Measurements from ENCODE around the gene LRP2BP. TPM values are rescaled to one million over a fixed set of nuclear protein-coding genes. Genes with fewer than 3 reads are reported as not detected.

LRP2BP gene
- polyA plus RNA-seq, 1 donor from 2014 or later, result 1.1 TPM

DNA sequence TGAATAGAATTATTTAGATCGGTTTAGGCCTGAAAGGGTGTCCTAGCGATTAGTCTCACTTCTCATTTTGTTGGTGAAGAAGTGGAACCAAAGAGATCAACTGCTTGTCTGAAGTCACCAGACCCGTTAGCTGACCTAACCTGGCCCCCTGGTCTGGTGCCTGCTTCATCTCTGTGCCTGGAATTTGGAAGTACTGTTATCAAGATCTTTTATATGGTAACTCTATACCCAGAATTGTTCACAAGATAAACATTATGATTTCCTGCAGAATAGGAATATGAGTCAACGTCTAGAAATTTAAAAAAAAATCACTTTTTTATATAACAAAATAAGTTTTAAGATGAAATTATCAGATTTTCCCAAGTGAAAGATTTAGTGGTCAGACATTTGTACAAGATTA, 37.2 kb downstream of the LRP2BP start:
- TF ChIP-seq EP300 (conservative IDR thresholded peaks at IDR 0.05; ENCODE audit: poor library complexity, severe bottlenecking), result no peak
- TF ChIP-seq SMC3 (conservative IDR thresholded peaks at IDR 0.05; ENCODE audit: poor library complexity), result no peak
- TF ChIP-seq, protein P1, sequence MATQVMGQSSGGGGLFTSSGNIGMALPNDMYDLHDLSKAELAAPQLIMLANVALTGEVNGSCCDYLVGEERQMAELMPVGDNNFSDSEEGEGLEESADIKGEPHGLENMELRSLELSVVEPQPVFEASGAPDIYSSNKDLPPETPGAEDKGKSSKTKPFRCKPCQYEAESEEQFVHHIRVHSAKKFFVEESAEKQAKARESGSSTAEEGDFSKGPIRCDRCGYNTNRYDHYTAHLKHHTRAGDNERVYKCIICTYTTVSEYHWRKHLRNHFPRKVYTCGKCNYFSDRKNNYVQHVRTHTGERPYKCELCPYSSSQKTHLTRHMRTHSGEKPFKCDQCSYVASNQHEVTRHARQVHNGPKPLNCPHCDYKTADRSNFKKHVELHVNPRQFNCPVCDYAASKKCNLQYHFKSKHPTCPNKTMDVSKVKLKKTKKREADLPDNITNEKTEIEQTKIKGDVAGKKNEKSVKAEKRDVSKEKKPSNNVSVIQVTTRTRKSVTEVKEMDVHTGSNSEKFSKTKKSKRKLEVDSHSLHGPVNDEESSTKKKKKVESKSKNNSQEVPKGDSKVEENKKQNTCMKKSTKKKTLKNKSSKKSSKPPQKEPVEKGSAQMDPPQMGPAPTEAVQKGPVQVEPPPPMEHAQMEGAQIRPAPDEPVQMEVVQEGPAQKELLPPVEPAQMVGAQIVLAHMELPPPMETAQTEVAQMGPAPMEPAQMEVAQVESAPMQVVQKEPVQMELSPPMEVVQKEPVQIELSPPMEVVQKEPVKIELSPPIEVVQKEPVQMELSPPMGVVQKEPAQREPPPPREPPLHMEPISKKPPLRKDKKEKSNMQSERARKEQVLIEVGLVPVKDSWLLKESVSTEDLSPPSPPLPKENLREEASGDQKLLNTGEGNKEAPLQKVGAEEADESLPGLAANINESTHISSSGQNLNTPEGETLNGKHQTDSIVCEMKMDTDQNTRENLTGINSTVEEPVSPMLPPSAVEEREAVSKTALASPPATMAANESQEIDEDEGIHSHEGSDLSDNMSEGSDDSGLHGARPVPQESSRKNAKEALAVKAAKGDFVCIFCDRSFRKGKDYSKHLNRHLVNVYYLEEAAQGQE (IDR thresholded peaks at IDR 0.05; ENCODE audit: borderline replicate concordance), result no peak
- no peak for TF ChIP-seq EZH2 (IDR thresholded peaks at IDR 0.05; ENCODE audit: borderline replicate concordance, insufficient read depth, low read length, poor library complexity, severe bottlenecking)
- no peak for TF ChIP-seq TAF1 (IDR thresholded peaks at IDR 0.05; ENCODE audit: low read depth)
- TF ChIP-seq MXI1 (conservative IDR thresholded peaks at IDR 0.05; ENCODE audit: poor library complexity, severe bottlenecking), result no peak
- TF ChIP-seq RAD21 (conservative IDR thresholded peaks at IDR 0.05), result no peak
- no peak for TF ChIP-seq POLR2AphosphoS5 (IDR thresholded peaks at IDR 0.05)
- TF ChIP-seq, protein P2, sequence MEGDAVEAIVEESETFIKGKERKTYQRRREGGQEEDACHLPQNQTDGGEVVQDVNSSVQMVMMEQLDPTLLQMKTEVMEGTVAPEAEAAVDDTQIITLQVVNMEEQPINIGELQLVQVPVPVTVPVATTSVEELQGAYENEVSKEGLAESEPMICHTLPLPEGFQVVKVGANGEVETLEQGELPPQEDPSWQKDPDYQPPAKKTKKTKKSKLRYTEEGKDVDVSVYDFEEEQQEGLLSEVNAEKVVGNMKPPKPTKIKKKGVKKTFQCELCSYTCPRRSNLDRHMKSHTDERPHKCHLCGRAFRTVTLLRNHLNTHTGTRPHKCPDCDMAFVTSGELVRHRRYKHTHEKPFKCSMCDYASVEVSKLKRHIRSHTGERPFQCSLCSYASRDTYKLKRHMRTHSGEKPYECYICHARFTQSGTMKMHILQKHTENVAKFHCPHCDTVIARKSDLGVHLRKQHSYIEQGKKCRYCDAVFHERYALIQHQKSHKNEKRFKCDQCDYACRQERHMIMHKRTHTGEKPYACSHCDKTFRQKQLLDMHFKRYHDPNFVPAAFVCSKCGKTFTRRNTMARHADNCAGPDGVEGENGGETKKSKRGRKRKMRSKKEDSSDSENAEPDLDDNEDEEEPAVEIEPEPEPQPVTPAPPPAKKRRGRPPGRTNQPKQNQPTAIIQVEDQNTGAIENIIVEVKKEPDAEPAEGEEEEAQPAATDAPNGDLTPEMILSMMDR (IDR thresholded peaks at IDR 0.05; ENCODE audit: poor library complexity, severe bottlenecking), result no peak
- H3K9ac ChIP-seq (ENCODE audit: low read length), result no peak overlapping the region
- H3K9me3 ChIP-seq (ENCODE audit: low read length), result no peaks in the 10 kb centered on the region
- H3F3A ChIP-seq (ENCODE audit: insufficient read depth, low read length, poor library complexity, severe bottlenecking), result no peaks in the 10 kb centered on the region
- no peak overlapping the region for H3K27ac ChIP-seq (ENCODE audit: low read length)
- no peak overlapping the region for H3K4me2 ChIP-seq (ENCODE audit: low read length)
- no peaks in the 10 kb centered on the region for H3K79me2 ChIP-seq (replicated peaks; ENCODE audit: insufficient read depth, low read length)
- no peaks in the 10 kb centered on the region for H4K20me1 ChIP-seq (ENCODE audit: insufficient read depth)
- no peak overlapping the region for H2AFZ ChIP-seq (ENCODE audit: low read depth, low read length)
- H3K4me3 ChIP-seq (ENCODE audit: low read length), result no peak overlapping the region
- H3K36me3 ChIP-seq (ENCODE audit: insufficient read depth, low read length), result no peaks in the 10 kb centered on the region
- no peaks in the 10 kb centered on the region for H3K27me3 ChIP-seq (ENCODE audit: insufficient read depth, low read depth, low read length)
- no peaks in the 10 kb centered on the region for H3K9me2 ChIP-seq (ENCODE audit: insufficient read depth, low read length)

DNA sequence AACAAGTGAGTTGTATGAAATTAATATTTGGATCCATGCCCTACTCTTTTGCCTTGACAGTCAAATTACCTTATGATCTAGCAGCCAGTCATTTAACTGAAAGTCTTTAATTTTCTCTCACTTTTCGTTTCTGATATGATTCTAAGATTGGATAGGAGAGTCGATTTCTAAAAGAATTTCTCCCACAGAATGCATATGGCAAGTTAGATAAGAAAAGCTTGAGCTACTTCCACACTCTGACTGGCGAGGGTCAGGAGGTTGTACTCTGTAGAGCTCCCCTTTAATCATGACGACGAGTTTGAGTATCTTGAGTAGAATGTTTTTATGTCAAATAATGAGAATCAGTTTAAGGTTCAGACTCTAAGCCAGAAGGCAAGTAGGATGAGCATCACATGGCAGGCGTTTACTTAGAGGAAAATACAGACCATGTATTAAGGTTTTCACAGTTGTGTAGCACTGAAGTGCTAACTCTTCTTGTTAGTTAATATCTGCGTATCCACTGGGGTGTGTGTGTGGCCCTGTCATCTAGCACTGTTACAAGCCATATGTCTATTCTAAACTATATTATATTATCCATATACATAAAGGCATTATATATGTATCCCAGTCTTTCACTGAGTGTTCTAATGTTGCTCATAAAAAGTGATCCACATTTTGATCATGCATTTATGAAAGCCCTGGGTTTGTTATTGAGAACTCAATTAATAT, 37.8 kb downstream of the LRP2BP start:
- H4K20me1 ChIP-seq (ENCODE audit: insufficient read depth), result no peaks in the 10 kb centered on the region
- no peaks in the 10 kb centered on the region for H3K36me3 ChIP-seq (ENCODE audit: insufficient read depth, low read length)
- no peak overlapping the region for H3K4me3 ChIP-seq (ENCODE audit: low read length)
- H3K79me2 ChIP-seq (replicated peaks; ENCODE audit: insufficient read depth, low read length), result no peaks in the 10 kb centered on the region
- no peak overlapping the region for H2AFZ ChIP-seq (ENCODE audit: low read depth, low read length)
- H3K9ac ChIP-seq (ENCODE audit: low read length), result no peak overlapping the region
- H3K4me2 ChIP-seq (ENCODE audit: low read length), result no peak overlapping the region
- H3K27ac ChIP-seq (ENCODE audit: low read length), result no peak overlapping the region
- H3K27me3 ChIP-seq (ENCODE audit: insufficient read depth, low read depth, low read length), result no peaks in the 10 kb centered on the region
- H3K9me3 ChIP-seq (ENCODE audit: low read length), result no peaks in the 10 kb centered on the region
- H3F3A ChIP-seq (ENCODE audit: insufficient read depth, low read length, poor library complexity, severe bottlenecking), result no peaks in the 10 kb centered on the region
- TF ChIP-seq, protein P2 (IDR thresholded peaks at IDR 0.05; ENCODE audit: poor library complexity, severe bottlenecking), result no peak
- TF ChIP-seq RAD21 (conservative IDR thresholded peaks at IDR 0.05) (no peak), SMC3 (conservative IDR thresholded peaks at IDR 0.05; ENCODE audit: poor library complexity) (no peak)
- H3K9me2 ChIP-seq (ENCODE audit: insufficient read depth, low read length), result no peaks in the 10 kb centered on the region

Data from neural cell (in vitro differentiated cells).